ENCODE results near the gene ABHD5.

The ABHD5 gene

GRCh38 chr3:43688245-43688650 is 2.5 kb upstream of the ABHD5 start:
- TF ChIP-seq POLR2A (IDR thresholded peaks at IDR 0.05; ENCODE audit: low read depth, low read length) (no peak), TAF1 (IDR thresholded peaks at IDR 0.05; ENCODE audit: borderline replicate concordance, low read depth, low read length) (no peak), POLR2AphosphoS5 (IDR thresholded peaks at IDR 0.05; ENCODE audit: low read depth, low read length) (no peak)
- FAIRE-seq = no peak
- no peak for DNase-seq (ENCODE audit: insufficient read length)

DNA sequence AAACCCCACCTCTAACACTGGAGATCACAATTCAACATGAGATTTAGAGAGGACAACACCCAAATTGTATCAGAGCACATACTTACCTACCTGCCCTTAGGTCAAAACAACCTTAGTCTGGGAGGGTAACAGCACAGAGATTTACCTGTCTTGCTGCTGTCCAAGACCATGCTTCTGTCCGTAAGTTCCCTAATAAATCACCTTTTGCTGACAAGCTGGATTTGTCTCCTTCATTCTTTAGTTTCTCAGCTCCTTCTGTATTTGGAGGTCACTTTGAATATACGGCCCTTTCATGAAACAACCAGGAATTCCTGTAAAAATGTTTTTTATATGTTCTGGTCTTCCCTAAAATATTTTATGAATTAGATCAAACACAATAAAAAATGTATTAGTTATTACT is 1.6 kb upstream of the ABHD5 start:
- DNase-seq (ENCODE audit: insufficient read length) = no peak
- no peak for TF ChIP-seq POLR2AphosphoS5 (IDR thresholded peaks at IDR 0.05; ENCODE audit: low read depth, low read length)
- no peak for TF ChIP-seq TAF1 (IDR thresholded peaks at IDR 0.05; ENCODE audit: borderline replicate concordance, low read depth, low read length)
- TF ChIP-seq POLR2A (IDR thresholded peaks at IDR 0.05; ENCODE audit: low read depth, low read length) = no peak
- FAIRE-seq = no peak

DNA sequence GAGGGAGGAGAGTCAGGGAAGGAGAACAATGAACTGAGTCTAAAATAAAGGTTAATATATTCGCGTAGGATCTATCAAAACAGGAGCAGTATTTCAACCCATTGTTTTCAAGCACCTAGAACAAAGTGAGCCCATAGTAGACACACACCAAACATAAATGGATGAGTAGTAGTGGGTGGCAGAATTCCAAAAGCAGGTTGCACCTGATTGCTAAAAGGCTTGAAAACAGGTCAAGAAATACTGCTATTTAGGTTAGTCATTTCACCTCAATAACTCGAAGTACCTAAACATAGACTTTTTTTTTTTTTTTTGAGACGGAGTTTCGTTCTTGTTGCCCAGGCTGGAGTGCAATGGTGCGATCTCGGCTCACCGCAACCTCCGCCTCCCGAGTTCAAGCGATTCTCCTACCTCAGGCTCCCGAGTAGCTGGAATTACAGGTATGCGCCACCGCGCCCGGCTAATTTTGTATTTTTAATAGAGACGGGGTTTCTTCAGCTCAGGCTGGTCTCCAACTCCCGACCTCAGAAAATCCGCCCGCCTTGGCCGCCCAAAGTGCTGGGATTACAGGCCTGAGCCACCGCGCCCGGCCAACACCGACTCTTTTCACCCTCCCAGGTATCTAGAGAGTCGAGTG is 855 bp upstream of the ABHD5 start:
- TF ChIP-seq POLR2AphosphoS5 (IDR thresholded peaks at IDR 0.05; ENCODE audit: low read depth, low read length) (no peak), TAF1 (IDR thresholded peaks at IDR 0.05; ENCODE audit: borderline replicate concordance, low read depth, low read length) (no peak), POLR2A (IDR thresholded peaks at IDR 0.05; ENCODE audit: low read depth, low read length) (no peak)
- no peak for DNase-seq (ENCODE audit: insufficient read length)
- no peak for FAIRE-seq

- no peak for FAIRE-seq
- peak; percentile 34 for DNase-seq (ENCODE audit: insufficient read length)
- TF ChIP-seq TAF1 (IDR thresholded peaks at IDR 0.05; ENCODE audit: borderline replicate concordance, low read depth, low read length) = no peak
- no peak for TF ChIP-seq POLR2AphosphoS5 (IDR thresholded peaks at IDR 0.05; ENCODE audit: low read depth, low read length)
- TF ChIP-seq POLR2A (IDR thresholded peaks at IDR 0.05; ENCODE audit: low read depth, low read length) = no peak
Measured at GRCh38 chr3:43691120-43691995, 620 bp downstream of the ABHD5 start.

GRCh38 chr3:43692085-43692855 is 1.5 kb downstream of the ABHD5 start:
- FAIRE-seq (no peak), DNase-seq (ENCODE audit: insufficient read length) (no peak)

DNA sequence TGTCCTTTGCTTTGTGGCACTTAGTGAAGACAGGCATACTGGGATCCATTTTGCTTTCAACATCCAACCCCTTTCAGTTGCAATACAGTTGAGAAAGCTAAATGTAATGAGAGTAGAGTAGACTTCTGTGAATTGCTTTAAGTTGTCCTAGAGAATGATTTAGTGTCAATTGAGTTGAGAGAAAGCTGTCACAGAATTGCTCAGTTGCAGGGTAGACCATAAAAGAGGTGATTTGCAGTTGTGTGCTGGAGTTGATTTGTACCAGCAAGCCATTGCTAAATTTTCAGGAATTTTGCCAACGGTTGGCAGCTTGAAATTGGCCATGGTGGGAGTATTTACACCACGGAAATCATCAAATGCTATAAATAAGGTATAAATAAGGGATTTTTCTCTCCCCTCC is 2.2 kb downstream of the ABHD5 start:
- FAIRE-seq (no peak), DNase-seq (ENCODE audit: insufficient read length) (no peak)
- TF ChIP-seq POLR2AphosphoS5 (IDR thresholded peaks at IDR 0.05; ENCODE audit: low read depth, low read length) (no peak), POLR2A (IDR thresholded peaks at IDR 0.05; ENCODE audit: low read depth, low read length) (no peak), TAF1 (IDR thresholded peaks at IDR 0.05; ENCODE audit: borderline replicate concordance, low read depth, low read length) (no peak)

More at GRCh38 chr3:43692085-43692855, 1.5 kb downstream of the ABHD5 start:
- TF ChIP-seq POLR2AphosphoS5 (IDR thresholded peaks at IDR 0.05; ENCODE audit: low read depth, low read length) (no peak), TAF1 (IDR thresholded peaks at IDR 0.05; ENCODE audit: borderline replicate concordance, low read depth, low read length) (no peak), POLR2A (IDR thresholded peaks at IDR 0.05; ENCODE audit: low read depth, low read length) (no peak)

DNA sequence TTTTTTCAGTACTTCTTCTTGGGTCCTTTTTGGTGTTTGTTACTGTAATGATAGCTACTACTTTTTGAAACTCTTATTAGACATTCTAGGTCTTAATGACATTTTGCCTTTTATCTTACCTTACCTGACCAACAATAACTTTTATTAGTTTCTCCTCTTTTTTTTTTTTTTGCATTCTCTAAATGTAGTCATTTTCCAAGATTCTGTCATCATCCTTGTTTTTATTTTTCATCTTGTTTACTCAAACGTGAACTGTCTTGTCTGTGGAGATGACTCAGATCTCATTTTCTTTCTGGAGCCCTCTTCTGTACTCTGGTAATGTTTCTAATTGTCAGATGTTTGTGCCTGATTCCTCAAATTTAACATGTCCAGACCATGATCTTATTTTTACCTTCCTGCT is 2.9 kb downstream of the ABHD5 start:
- TF ChIP-seq POLR2A (IDR thresholded peaks at IDR 0.05; ENCODE audit: low read depth, low read length) (no peak), POLR2AphosphoS5 (IDR thresholded peaks at IDR 0.05; ENCODE audit: low read depth, low read length) (no peak), TAF1 (IDR thresholded peaks at IDR 0.05; ENCODE audit: borderline replicate concordance, low read depth, low read length) (no peak)
- DNase-seq (ENCODE audit: insufficient read length) (no peak), FAIRE-seq (no peak)

DNA sequence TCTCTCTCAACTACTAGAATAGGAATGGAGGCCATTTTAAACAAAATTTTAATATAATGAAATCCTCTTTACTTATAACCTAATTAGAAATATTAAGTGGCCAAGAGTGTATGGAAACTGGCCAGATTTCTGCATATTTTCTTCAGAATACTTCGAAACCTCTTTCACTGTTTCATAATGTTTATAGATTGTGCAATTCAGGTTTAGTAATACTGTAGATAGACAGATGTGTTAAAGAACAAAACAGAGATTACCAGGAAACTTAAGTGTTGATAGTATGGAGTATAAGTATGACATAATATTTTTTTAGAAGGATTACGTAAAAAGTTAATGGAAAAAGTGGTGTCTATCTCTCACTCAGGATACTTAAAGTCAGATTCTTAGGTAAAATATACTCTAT is 4.7 kb downstream of the ABHD5 start:
- FAIRE-seq = no peak
- no peak for DNase-seq (ENCODE audit: insufficient read length)
- TF ChIP-seq POLR2A (IDR thresholded peaks at IDR 0.05; ENCODE audit: low read depth, low read length) (no peak), POLR2AphosphoS5 (IDR thresholded peaks at IDR 0.05; ENCODE audit: low read depth, low read length) (no peak)

GRCh38 chr3:43695863-43696262 is 5.1 kb downstream of the ABHD5 start:
- DNase-seq (ENCODE audit: insufficient read length) = no peak
- FAIRE-seq = no peak
- TF ChIP-seq POLR2AphosphoS5 (IDR thresholded peaks at IDR 0.05; ENCODE audit: low read depth, low read length) (no peak), TAF1 (IDR thresholded peaks at IDR 0.05; ENCODE audit: borderline replicate concordance, low read depth, low read length) (no peak), POLR2A (IDR thresholded peaks at IDR 0.05; ENCODE audit: low read depth, low read length) (no peak)

DNA sequence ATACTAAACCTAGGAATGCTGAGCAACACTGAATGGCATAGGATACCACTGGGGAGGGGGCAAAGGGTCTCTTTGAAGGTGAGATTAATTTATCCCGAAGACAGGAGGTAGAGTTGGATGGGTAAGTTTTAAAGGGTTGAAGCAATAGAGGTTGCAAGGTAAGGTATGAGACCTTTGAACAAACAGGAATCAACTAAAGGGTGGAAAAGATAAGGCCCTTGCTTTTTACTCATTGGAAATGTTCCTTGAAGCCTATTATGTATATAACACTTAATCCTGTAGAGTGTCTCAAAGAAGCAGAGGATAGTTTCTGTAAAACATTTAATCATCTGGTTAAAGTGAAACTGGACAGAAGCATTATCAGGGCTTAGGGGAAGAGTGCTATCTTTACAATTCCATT is 5.7 kb downstream of the ABHD5 start:
- FAIRE-seq (no peak), DNase-seq (ENCODE audit: insufficient read length) (no peak)
- TF ChIP-seq POLR2AphosphoS5 (IDR thresholded peaks at IDR 0.05; ENCODE audit: low read depth, low read length) (no peak), POLR2A (IDR thresholded peaks at IDR 0.05; ENCODE audit: low read depth, low read length) (no peak), TAF1 (IDR thresholded peaks at IDR 0.05; ENCODE audit: borderline replicate concordance, low read depth, low read length) (no peak)

- DNase-seq (ENCODE audit: insufficient read length) (no peak), FAIRE-seq (no peak)
Measured at GRCh38 chr3:43696881-43697280, 6.1 kb downstream of the ABHD5 start.

More at GRCh38 chr3:43696881-43697280, 6.1 kb downstream of the ABHD5 start:
- no peak for TF ChIP-seq TAF1 (IDR thresholded peaks at IDR 0.05; ENCODE audit: borderline replicate concordance, low read depth, low read length)
- TF ChIP-seq POLR2AphosphoS5 (IDR thresholded peaks at IDR 0.05; ENCODE audit: low read depth, low read length) = no peak
- TF ChIP-seq POLR2A (IDR thresholded peaks at IDR 0.05; ENCODE audit: low read depth, low read length) = no peak
